Thymus (tissue), 11 donors: ENCODE data around the gene NTSR2. TPM values are rescaled to one million over a fixed set of nuclear protein-coding genes. Genes with fewer than 3 reads are reported as not detected.

ENCODE experiments used
- DNase-seq, 9 donors: peaks; one replicate each; pipeline ENCODE4 v3.0.0-alpha.2; 2013; ENCODE audit warnings: low spot score in 9 of 9, low read depth in 6 of 9, missing footprints in 1 of 9
- H3K27ac ChIP-seq, 2 donors: one replicate each; pipeline ENCODE4 v1.5.1; 2013; ENCODE audit warnings: control low read depth in 1 of 2, low read depth in 1 of 2, low read length in 1 of 2, mild to moderate bottlenecking in 1 of 2, moderate library complexity in 1 of 2
- H3K27me3 ChIP-seq, 2 donors: one replicate each; pipeline ENCODE4 v1.5.1; 2013; ENCODE audit warnings: low read length in 1 of 2; ENCODE audit not compliant: control insufficient read depth in 2 of 2, insufficient read depth in 1 of 2
- H3K36me3 ChIP-seq, 2 donors: one replicate each; pipeline ENCODE4 v1.5.1; 2013; ENCODE audit warnings: low read length in 1 of 2, mild to moderate bottlenecking in 1 of 2, moderate library complexity in 1 of 2; ENCODE audit not compliant: control insufficient read depth in 2 of 2, insufficient read depth in 2 of 2
- H3K4me1 ChIP-seq, 2 donors: one replicate each; pipeline ENCODE4 v1.5.1; 2013; ENCODE audit warnings: low read length in 2 of 2; ENCODE audit not compliant: control insufficient read depth in 2 of 2, insufficient read depth in 2 of 2
- H3K4me3 ChIP-seq, 2 donors: one replicate each; pipeline ENCODE4 v1.5.1; 2013; ENCODE audit warnings: low read length in 2 of 2, control low read depth in 1 of 2, mild to moderate bottlenecking in 1 of 2
- H3K9me3 ChIP-seq, 2 donors: one replicate each; pipeline ENCODE4 v1.5.1; 2013; ENCODE audit warnings: low read length in 1 of 2, mild to moderate bottlenecking in 1 of 2; ENCODE audit not compliant: control insufficient read depth in 2 of 2, insufficient read depth in 1 of 2
- WGBS: extraction: QIAGEN DNeasy Blood & Tissue Kit; methylation state at CpG from one replicate; pipeline ENCODE4 v1.1.7; 2013; 5-methylcytosine and 5-hydroxymethylcytosine counted together
- polyA plus RNA-seq: library from polyadenylated mRNA; stranded (reverse); fragments of 200-250 nt; gene quantifications from one replicate; pipeline ENCODE4 v1.2.3, GENCODE V29; 2013
- total RNA-seq: library from RNA; stranded (reverse); fragments of 120-200 nt; gene quantifications from one replicate; pipeline ENCODE4 v1.2.4, GENCODE V29; 2013
- donor health status: healthy.

The NTSR2 gene
- total and polyA plus RNA-seq, 2 donors: 0.07 TPM; not detected in 1

DNA sequence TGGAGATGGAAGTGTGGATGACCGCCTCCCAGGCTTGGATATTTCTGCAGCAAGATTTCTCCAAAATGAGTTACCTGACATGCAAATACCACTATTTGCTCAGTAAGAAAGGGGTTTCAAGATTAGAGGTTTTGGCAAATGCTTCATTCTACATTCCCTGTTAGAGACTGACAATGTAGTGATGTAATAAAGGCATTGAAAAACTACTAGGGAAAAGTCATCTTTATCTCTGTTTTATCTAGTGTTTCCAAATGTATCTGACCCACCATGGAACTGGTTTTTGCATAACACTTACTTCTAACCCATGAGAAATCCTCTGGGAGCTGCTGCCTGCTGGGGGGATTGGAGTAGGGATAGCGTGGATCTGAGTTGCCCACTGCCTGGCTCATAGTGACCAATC, 33.0 kb upstream of the NTSR2 start:
- 96% methylated on average over 2 of the region's 2 CpGs for WGBS
- no peaks in the 10 kb centered on the region for H3K27me3 ChIP-seq
- peaks cover 0 to 7% of the 10 kb centered on the region in 2 donors for H3K9me3 ChIP-seq
- peaks cover 0 to 7% of the 10 kb centered on the region in 2 donors for H3K4me1 ChIP-seq
- no peak overlapping the region for H3K4me3 ChIP-seq
- H3K27ac ChIP-seq: no peak overlapping the region
- H3K36me3 ChIP-seq: no peaks in the 10 kb centered on the region
- DNase-seq: no peak

DNA sequence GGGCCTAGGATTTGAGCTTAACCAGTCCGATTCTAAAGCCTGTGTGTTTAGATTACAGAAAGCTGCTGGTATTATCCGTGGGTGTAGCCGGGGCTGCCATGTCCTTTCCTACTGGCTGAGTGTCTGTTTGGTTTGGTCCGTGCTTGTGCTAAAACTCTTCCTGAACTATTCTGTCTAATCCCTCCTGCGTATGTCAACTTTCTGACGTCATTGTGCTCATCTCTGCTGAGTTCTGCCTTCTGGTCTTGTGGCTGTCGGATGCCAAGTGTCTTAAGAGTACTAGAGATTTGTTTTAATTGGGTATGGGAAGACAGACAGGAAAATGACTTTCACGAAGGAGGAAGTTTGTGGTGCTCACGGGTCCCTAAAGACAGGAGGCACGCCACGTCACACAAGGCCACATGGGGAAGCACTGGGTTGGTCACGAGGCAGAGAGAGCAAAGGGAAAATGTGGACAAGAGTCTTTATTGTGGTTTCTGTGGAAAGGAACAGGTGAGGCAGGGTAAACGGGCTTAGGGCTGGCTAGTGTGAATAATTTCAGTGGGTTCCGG, 31.8 kb upstream of the NTSR2 start:
- H3K27ac ChIP-seq: no peak overlapping the region
- no peaks in the 10 kb centered on the region for H3K36me3 ChIP-seq
- 39% methylated on average over 14 of the region's 14 CpGs for WGBS
- H3K4me3 ChIP-seq: no peak overlapping the region
- DNase-seq: peak in 2 of 9 donors; percentile 13 to 46
- peaks cover 0 to 7% of the 10 kb centered on the region in 2 donors for H3K9me3 ChIP-seq
- H3K27me3 ChIP-seq: no peaks in the 10 kb centered on the region
- H3K4me1 ChIP-seq: peaks cover 0 to 13% of the 10 kb centered on the region in 2 donors

DNA sequence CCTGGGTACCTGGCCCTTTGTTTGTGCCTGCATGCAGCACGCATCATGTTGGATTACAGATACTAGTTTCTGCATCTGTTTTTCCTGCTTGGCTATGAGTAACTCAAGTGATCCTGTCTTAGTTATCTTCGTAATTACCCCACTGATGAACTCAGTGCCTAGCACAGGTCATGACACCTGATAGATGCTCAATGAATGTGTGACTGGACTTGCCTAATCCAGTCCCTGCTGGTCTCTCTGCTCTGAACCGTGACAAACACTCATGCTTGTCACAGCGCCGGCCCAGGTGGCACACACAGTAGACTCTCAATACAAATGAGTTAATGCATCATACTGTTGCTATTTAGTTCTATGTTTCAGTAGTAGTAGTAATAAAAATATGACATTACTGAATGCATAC, 31.2 kb upstream of the NTSR2 start:
- Histone ChIP-seq H3K9me3 (peaks cover 0 to 7% of the 10 kb centered on the region in 2 donors), H3K36me3 (no peaks in the 10 kb centered on the region), H3K4me3 (no peak overlapping the region), H3K27me3 (no peaks in the 10 kb centered on the region), H3K4me1 (peaks cover 0 to 19% of the 10 kb centered on the region in 2 donors), H3K27ac (no peak overlapping the region)
- 97% methylated on average over 5 of the region's 5 CpGs for WGBS
- no peak for DNase-seq

DNA sequence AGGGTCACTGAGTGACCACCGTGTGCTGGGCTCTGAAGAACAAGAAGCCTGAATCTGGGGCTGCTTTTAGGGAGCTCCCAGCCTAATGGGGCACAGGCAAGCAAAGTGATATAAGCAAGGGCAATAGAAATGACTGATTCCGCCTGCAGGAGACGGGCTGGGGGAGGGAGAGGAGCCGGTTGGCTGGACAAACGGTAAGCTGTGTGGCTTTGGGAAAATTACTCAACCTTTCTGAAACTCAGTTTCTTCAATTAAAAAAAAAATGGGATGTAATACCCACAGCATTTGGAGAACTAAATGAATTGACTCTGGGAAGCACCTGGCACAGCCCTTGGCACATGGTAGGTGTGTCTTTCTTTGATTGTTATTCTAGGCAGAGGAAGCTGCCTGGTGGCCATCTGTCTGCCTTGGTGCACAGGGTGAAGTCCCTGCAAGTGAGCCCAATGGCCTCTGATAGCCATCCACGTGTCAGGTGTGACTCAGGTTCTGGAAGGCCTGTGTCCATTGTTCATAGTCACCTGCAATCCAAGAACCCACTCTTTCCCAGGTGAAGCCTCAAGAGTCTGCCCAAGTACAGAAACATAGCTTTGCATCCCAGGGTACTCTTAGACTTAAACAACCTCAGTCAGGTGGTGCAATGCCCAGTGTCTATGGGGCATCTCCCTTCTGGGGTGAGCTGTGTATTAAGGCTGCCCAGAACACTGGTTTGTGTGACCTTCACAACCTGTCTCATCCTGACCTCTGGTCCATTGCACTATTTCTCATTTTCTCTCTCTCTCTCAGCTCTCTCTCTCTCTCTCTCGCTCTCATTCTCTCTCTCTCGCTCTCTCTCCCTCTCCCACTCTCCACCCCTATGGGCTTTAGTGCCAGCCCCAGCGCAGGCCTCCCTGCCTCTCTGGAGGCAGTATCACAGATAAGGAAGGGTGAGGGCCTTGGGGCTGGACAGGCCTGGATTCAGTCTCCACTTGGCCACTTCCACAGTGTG, 30.0 kb upstream of the NTSR2 start:
- Histone ChIP-seq H3K4me1 (peaks cover 0 to 19% of the 10 kb centered on the region in 2 donors), H3K36me3 (no peaks in the 10 kb centered on the region), H3K27me3 (no peaks in the 10 kb centered on the region), H3K27ac (no peak overlapping the region), H3K4me3 (no peak overlapping the region), H3K9me3 (no peaks in the 10 kb centered on the region)
- DNase-seq: no peak
- WGBS: 84% methylated on average over 9 of the region's 9 CpGs

DNA sequence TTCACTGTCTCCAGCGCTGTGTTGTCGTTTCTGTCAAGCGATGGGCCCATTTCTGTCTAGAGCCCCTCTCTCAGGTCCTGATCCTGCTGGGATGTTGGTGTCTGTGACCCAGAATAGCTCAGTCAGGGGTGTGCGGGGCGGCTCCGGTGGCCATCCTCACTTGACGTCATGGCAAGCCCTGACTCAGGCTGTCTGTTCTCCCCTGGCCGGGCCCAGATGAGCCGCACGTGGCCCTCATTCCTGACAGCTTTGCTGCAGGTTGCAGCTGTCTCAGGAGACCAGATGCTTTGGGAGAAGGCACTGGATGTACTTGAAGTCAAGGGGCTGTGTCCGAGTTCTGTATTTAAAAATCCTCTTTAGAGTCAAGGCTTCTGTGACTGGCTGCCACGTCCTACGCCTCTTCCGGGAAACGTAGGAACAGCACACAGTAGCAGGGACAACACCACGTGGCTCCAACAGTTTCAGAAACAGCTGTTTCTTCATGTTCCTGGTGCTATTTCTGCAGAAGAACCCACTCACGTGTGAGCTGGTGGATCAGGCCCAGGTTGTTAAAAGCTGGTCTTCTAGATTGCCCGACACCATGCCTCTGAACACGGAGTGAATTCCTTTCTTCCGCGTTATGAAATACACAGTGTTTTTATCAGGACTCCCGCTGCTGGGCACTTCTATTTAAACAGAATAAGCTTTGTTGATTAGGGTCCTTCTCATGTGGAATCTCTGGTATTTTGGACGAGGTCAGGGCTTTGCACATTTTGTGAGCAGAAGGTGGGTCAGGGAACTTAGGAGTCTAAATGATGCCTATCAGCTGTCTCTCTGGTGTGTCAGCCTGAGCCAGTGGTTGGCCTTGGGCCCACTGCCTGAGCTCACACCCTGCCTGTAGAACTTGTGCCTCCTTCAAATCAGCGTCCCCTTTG, 28.3 kb upstream of the NTSR2 start:
- DNase-seq: no peak
- no peak overlapping the region for H3K27ac ChIP-seq
- H3K4me3 ChIP-seq: no peak overlapping the region
- peaks cover 0 to 19% of the 10 kb centered on the region in 2 donors for H3K4me1 ChIP-seq
- H3K36me3 ChIP-seq: no peaks in the 10 kb centered on the region
- 89% methylated on average over 24 of the region's 24 CpGs for WGBS
- no peaks in the 10 kb centered on the region for H3K9me3 ChIP-seq
- H3K27me3 ChIP-seq: no peaks in the 10 kb centered on the region

DNA sequence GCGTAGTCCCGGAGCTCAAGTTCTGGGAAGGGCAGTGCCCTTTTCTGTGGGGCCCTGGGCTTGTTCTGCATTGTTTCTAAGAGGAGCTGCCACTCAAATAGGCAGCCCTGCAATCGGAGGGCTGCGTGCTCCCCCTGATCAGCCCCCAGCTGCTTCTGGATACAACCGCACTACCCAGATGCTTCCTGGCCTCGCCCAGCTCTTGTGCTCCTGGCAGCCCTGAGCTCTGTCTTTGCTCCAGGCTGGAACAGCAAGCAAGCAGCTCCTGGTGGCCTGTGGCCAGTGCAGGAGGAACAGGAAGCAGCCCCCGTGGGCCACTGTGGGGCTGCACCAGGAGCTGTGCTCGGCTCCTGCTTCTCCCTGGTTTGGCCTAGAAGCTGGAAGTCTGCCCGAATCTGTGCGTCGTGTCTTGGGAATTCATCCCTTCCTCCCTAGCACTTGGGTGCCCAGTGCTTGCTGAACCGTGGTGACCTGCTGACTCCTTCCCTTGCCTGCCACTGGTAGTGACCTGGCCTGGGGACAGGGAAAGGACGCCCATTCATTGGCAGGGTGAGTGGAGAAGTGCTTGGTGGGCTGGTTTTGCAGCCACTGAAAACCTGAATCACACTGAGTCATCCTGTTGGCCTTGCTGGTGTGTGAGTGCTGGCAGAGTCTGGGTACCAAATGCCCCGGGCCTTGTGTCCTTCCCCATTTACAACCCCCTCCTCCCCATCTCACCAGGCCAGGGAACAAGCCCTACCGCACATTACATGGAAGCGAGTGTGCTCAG, 27.3 kb upstream of the NTSR2 start:
- peak in 2 of 9 donors; percentile 16 to 45 for DNase-seq
- H3K27me3 ChIP-seq: no peaks in the 10 kb centered on the region
- H3K27ac ChIP-seq: no peak overlapping the region
- WGBS: 23% methylated on average over 16 of the region's 16 CpGs
- peaks cover 0 to 17% of the 10 kb centered on the region in 2 donors for H3K4me1 ChIP-seq
- H3K9me3 ChIP-seq: no peaks in the 10 kb centered on the region
- no peak overlapping the region for H3K4me3 ChIP-seq
- no peaks in the 10 kb centered on the region for H3K36me3 ChIP-seq

DNA sequence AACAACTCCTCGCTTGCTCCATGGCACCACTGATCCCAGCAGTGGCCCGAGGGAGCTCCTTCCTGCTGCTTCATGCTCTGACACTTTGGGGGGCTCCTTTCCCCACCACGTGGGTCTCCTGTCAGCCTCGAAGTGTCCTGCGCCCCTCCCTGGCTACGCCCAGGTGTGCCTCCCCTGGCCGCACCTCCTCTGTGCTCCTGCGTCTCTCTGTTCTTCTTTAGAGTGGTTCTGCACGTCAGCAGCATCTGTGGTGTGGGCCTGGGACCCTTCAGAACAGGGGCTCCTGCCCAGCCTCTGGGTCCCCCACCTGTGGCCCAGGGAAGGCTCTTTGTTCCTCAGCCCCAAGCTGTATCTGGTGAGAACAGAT, 26.7 kb upstream of the NTSR2 start:
- Histone ChIP-seq H3K36me3 (no peaks in the 10 kb centered on the region), H3K27ac (no peak overlapping the region), H3K4me1 (peaks cover 0 to 12% of the 10 kb centered on the region in 2 donors), H3K9me3 (no peaks in the 10 kb centered on the region), H3K4me3 (no peak overlapping the region), H3K27me3 (no peaks in the 10 kb centered on the region)
- DNase-seq: no peak
- 19% methylated on average over 9 of the region's 9 CpGs for WGBS

DNA sequence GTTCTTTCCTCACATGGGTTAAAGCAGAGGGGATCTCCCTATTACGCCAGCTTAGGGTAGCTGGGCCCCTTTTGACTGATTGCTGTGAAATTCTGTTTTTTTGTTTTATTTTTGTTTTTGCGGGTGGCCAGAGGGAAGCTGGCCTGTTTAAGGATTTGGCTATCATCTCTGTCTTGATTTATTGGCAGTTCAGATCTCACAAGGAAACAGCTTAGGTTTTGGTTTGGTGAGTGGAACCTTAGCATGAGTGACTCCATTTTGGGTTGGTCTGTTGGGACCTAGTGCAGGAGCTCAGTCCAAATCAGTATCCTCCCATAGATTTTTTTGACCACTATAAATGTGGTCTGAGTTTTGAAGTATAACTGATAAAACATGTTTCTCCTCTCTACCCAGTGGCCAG, 25.6 kb upstream of the NTSR2 start:
- WGBS: 95% methylated on average over 2 of the region's 2 CpGs
- Histone ChIP-seq H3K27me3 (no peaks in the 10 kb centered on the region), H3K4me3 (no peak overlapping the region), H3K4me1 (peaks cover 0 to 12% of the 10 kb centered on the region in 2 donors), H3K27ac (no peak overlapping the region), H3K9me3 (no peaks in the 10 kb centered on the region), H3K36me3 (no peaks in the 10 kb centered on the region)
- DNase-seq: no peak
